ENCODE measurements around the gene VTCN1.
A peak's percentile ranks its signal among the peaks of the same experiment; 100 is the strongest.

The VTCN1 gene

DNA sequence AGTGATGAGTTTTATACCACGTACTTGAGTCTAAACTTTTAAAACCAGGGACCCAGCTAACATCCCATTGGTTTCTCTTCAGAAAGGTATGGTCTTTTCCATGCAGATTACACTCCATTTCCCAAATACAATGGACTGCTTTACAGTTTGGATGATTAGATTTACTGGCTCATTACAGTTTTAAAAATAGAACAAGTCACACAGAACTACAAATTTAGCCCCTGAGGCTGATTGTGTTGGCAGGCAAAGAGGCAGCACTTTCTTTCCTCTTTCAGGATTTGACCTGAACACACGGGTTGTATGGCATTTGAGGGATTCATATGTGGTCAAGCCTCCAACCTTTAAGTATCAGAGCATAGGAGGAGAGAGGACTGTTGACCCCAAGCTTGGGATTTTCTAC is 21.8 kb upstream of the VTCN1 start:
- no peak for TF ChIP-seq CTCF (IDR thresholded peaks at IDR 0.05)
- no peak overlapping the region for H3K27ac Mint-ChIP-seq
- H3K4me3 Mint-ChIP-seq, result no peak overlapping the region
- no peaks in the 10 kb centered on the region for H3K9me3 Mint-ChIP-seq
- H3K36me3 Mint-ChIP-seq (ENCODE audit: low read depth), result peaks cover 4% of the 10 kb centered on the region
- H3K27me3 Mint-ChIP-seq (ENCODE audit: low read depth, poor library complexity), result peaks cover 23% of the 10 kb centered on the region
- DNase-seq, result no peak
- H3K4me1 Mint-ChIP-seq, result peaks cover 18% of the 10 kb centered on the region

DNA sequence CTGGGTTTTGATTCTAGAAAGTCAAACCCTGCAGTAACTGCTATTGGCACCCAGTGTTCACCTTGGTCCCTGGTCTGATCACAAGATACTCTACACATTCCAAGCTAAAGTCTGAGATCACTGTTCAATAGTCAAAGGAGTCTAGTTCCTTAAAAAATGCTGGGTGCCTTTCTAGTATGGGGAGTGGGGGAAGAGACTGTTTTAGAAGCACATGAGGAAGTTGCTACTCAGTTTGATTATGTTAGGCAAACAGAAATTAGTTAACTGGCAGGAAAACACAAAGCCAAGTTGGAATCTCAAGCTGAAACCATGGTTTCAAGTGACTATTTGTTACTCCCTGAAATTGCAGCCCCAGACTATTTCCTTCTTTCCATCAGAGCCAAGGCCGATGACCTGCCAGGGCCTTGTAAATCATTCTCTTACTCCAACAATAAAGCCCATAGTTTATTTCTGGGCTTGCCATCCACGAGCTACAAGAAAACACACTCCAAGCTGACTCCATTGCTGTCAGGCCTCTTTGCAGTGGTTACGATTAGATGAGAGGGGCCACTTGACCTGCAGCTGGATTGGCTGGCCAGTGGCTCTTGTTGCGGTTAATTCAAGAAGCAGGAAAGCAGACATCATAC is 21.1 kb upstream of the VTCN1 start:
- Mint-ChIP-seq H3K9me3 (no peaks in the 10 kb centered on the region), H3K36me3 (ENCODE audit: low read depth) (peaks cover 4% of the 10 kb centered on the region), H3K27ac (peak overlapping the region; percentile 55), H3K4me1 (peaks cover 14% of the 10 kb centered on the region), H3K27me3 (ENCODE audit: low read depth, poor library complexity) (peaks cover 23% of the 10 kb centered on the region), H3K4me3 (no peak overlapping the region)
- no peak for DNase-seq
- no peak for TF ChIP-seq CTCF (IDR thresholded peaks at IDR 0.05)

DNA sequence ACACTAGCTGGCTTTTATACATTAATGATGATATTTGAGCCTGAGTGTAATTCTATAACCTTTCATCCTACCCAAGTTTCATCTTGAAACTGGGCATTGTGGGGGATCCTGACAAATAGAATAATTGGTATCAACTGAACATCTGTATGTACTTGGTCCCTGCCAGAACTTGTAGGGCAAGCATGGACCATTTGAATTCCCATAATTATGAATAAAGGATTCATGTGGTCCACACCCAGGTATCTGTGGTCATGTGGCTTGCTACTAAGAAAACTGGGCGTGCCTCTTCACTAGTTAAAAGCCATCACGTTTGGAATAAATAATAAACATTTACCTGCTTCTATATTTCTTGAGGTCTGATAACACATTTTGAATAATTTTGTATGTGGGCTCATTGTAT is 20.6 kb upstream of the VTCN1 start:
- no peaks in the 10 kb centered on the region for H3K9me3 Mint-ChIP-seq
- H3K27ac Mint-ChIP-seq, result peak overlapping the region; percentile 55
- no peak for TF ChIP-seq CTCF (IDR thresholded peaks at IDR 0.05)
- H3K4me1 Mint-ChIP-seq, result peaks cover 14% of the 10 kb centered on the region
- peaks cover 4% of the 10 kb centered on the region for H3K36me3 Mint-ChIP-seq (ENCODE audit: low read depth)
- peaks cover 23% of the 10 kb centered on the region for H3K27me3 Mint-ChIP-seq (ENCODE audit: low read depth, poor library complexity)
- H3K4me3 Mint-ChIP-seq, result no peak overlapping the region
- DNase-seq, result no peak

- Mint-ChIP-seq H3K9me3 (no peaks in the 10 kb centered on the region), H3K27me3 (ENCODE audit: low read depth, poor library complexity) (peaks cover 15% of the 10 kb centered on the region), H3K4me3 (no peak overlapping the region), H3K27ac (no peak overlapping the region), H3K4me1 (peaks cover 14% of the 10 kb centered on the region), H3K36me3 (ENCODE audit: low read depth) (peaks cover 4% of the 10 kb centered on the region)
- DNase-seq, result no peak
- TF ChIP-seq CTCF (IDR thresholded peaks at IDR 0.05), result no peak
These were observed 18.5 kb upstream of the VTCN1 start for GRCh38 chr1:117229217-117229616.

DNA sequence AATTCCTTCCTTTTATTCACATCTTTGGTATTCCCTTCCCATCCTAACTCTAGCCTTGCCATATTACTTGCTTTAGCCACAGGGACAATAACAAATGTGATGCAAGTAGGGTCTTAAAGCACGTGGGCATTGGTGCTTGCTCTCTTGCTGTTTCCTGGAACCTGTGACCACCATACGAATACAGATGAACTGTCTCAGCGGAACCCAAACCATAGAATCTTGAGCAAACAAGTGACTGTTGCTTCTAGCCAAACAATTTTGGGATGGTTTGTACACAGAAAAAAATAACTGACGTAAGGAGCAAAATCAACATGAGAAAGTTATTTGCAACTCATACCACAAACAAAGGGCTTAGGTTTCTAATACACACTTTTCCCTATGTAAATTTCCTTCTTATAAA is 15.2 kb upstream of the VTCN1 start:
- no peaks in the 10 kb centered on the region for H3K4me1 Mint-ChIP-seq
- no peak for TF ChIP-seq CTCF (IDR thresholded peaks at IDR 0.05)
- peaks cover 13% of the 10 kb centered on the region for H3K27me3 Mint-ChIP-seq (ENCODE audit: low read depth, poor library complexity)
- no peak overlapping the region for H3K27ac Mint-ChIP-seq
- peaks cover 4% of the 10 kb centered on the region for H3K9me3 Mint-ChIP-seq
- H3K36me3 Mint-ChIP-seq (ENCODE audit: low read depth), result peaks cover 4% of the 10 kb centered on the region
- no peak for DNase-seq
- no peak overlapping the region for H3K4me3 Mint-ChIP-seq

- Mint-ChIP-seq H3K36me3 (ENCODE audit: low read depth) (no peaks in the 10 kb centered on the region), H3K4me1 (no peaks in the 10 kb centered on the region), H3K4me3 (no peak overlapping the region), H3K9me3 (peaks cover 51% of the 10 kb centered on the region), H3K27ac (no peak overlapping the region), H3K27me3 (ENCODE audit: low read depth, poor library complexity) (peaks cover 11% of the 10 kb centered on the region)
- no peak for DNase-seq
- TF ChIP-seq CTCF (IDR thresholded peaks at IDR 0.05), result no peak
These were observed 6.0 kb upstream of the VTCN1 start for GRCh38 chr1:117216718-117217117.
